DMS79 (cell line): ENCODE data around the gene SP100.
"Not testable (repeated sequence)": the region's sequence is repeated elsewhere in the genome, so short reads cannot be mapped to it uniquely, and the experiment has no call there.

Experiments used
- DNase-seq: peaks from one replicate; lab custom pipeline; 2025; lab: John Stamatoyannopoulos, UW

Gene SP100

GRCh38 chr2:230419181-230419580, 3.2 kb downstream of the SP100 start:
- DNase-seq = no peak

GRCh38 chr2:230422149-230422548, 6.1 kb downstream of the SP100 start:
- no peak for DNase-seq

DNA sequence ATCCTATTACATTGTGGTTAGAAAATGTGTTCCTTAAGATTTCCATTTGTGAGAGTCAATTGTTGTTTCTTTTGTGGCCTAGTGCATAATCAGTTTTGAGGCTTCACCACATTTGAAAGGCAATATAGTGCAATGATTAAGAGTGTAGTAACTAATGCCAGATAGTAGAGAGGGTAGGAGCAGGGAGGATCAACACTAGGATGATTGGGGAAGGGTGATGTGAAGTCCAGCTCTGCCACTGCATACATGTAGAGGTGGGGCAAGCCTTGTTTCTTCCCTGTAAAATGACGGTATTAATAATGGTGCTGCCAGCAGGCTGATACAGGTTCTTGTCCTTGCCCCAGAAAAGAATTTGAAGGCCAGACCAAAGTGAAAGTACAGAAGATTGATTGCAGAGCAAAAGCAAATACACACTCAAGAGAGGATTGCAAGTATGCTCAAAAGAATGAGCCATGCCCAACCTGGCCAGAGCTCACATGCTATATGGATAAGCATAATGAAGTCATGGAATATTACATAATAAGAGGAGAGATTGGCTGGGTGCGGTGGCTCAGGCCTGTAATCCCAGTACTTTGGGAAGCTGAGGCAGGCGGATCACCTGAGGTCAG, 8.0 kb downstream of the SP100 start:
- DNase-seq = no peak

- DNase-seq = no peak
Observed at GRCh38 chr2:230425377-230425776, 9.4 kb downstream of the SP100 start.

- no peak for DNase-seq
Observed at GRCh38 chr2:230429513-230429912, 13.5 kb downstream of the SP100 start.

DNA sequence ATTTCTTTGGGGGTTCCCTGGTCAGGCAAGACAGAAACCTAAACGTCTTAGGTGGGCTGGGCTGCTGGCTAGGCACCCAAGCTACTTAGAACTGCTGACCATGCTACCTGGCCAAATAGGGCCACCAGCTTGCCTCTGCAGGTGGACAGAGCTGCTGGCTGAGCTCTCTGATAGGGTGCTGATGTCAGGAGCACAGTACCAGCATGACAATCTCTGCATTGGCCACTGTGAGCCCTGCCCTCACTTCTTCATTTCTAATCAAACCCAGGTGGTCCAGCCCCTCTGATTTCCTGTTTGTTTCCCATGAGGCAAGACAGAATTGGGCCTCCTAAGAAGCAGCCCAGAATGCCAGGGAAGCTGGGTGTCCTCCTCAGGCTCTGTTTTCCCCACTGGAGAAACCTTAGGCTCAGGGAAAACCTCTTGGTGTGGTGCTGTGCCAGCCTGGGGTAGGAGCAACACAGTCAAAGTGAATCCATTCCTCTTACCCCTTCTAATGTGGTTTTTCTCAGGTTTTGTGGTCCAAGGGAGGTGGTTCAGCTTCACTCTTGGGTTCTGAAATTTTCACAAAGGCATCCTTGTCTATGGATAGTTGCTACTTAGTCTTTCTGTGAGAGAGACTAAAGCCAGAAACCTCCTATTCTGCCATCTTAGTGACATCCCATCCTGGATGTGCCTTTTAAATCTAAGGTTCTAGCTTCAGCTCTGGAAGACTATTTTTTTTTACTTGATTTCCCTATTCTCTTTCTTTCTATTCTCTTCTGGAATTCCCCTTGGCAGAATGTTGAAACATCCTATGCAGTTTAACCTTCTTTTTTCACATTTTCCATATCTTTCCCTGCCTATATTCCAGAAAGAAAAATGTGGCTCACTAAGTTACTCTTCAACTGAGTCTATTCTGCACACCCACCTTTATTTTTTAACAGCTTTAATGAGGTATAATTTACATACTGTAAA, 15.2 kb downstream of the SP100 start:
- DNase-seq = no peak

DNA sequence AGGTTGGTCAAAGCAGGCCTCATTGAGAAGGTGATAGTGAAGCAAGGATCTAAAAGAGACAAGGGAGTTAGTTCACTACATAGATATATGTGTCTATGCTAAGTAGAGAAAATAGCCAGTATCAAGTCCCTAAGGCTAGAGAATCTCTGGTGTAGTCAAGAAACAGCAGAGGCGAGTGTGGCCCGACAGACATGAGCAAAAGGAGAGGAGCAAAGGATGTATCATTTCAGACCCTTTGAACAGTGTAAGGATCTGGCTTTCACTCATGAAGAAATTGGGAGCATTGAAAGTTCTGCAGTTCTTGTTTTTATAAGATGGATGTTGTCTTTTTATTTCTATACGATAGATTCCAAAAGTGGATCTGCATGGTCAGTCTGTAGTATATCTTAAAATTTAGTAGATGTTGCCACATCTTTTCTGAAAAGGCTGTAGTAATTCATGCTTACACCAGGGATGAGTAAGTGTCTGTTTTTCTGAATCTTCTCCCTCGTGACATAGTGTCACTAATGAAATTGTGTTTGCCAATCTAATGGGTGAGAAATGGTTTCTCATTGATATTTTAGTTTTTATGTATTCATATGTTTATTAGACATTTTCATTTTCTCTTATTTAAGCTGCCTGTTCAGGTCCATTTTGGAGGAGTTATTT, 18.8 kb downstream of the SP100 start:
- DNase-seq = no peak

GRCh38 chr2:230435431-230435830, 19.4 kb downstream of the SP100 start:
- no peak for DNase-seq

DNA sequence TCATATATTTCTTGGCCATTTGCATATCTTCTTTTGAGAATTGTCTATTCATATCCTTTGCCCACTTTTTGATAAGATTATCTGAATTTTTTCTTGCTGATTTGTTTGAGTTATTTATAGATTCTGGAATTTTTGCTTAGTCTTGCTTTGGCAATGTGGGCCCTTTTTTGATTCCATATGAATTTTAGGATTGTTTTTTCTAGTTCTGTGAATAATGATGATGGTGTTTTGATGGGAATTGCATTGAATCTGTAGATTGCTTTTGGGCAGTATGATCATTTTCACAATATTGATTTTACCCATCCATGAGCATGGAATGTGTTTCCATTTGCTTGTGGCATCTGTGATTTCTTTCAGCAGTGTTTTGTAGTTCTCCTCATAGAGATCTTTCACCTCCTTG, 23.1 kb downstream of the SP100 start:
- DNase-seq = not testable (repeated sequence)

DNA sequence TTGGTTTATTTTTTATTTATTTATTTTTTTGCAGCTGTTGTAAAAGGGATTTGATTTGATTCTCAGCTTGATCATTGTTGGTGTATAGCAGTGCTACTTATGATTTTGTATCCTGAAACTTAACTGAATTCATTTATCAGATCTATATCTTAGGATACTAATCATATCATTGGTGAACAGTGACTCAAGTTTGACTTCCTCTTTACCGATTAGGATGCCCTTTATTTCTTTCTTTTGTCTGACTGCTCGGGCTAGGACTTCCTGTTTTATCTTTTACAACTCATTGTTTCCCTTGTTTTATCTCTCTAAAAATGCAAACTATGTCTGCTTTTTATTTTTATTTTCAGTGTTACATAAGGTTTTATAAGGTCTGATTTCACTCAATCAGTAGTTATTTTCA, 23.6 kb downstream of the SP100 start:
- DNase-seq = no peak

GRCh38 chr2:230441227-230441897, 25.4 kb downstream of the SP100 start:
- no peak for DNase-seq

GRCh38 chr2:230443541-230443940, 27.5 kb downstream of the SP100 start:
- DNase-seq = no peak

DNA sequence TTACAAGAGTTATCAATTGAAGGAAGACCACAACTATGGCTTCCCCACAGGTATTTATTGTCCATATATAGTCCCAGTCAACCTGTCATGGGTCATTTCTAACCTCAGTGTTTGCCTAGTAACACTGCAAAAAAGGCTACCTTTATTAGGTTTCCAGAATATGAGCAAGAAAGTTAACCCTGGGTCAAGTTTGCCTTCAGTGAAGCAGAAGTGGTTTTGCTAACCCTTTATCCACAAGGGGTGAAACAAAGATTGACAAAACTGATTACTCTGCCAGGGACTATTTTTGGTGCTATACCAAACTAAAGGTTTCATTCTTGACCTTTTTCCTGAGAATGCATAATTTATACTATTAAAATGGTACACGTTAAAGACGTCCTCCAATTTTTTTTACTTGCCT, 28.8 kb downstream of the SP100 start:
- DNase-seq = no peak

- DNase-seq = no peak
Observed at GRCh38 chr2:230447036-230447435, 31.0 kb downstream of the SP100 start.

GRCh38 chr2:230447455-230448451, 31.8 kb downstream of the SP100 start:
- DNase-seq = no peak

GRCh38 chr2:230449901-230450467, 34.0 kb downstream of the SP100 start:
- no peak for DNase-seq

- no peak for DNase-seq
Observed at GRCh38 chr2:230453006-230453405, 37.0 kb downstream of the SP100 start.

- DNase-seq = no peak
Observed at GRCh38 chr2:230455005-230455684, 39.1 kb downstream of the SP100 start.

DNA sequence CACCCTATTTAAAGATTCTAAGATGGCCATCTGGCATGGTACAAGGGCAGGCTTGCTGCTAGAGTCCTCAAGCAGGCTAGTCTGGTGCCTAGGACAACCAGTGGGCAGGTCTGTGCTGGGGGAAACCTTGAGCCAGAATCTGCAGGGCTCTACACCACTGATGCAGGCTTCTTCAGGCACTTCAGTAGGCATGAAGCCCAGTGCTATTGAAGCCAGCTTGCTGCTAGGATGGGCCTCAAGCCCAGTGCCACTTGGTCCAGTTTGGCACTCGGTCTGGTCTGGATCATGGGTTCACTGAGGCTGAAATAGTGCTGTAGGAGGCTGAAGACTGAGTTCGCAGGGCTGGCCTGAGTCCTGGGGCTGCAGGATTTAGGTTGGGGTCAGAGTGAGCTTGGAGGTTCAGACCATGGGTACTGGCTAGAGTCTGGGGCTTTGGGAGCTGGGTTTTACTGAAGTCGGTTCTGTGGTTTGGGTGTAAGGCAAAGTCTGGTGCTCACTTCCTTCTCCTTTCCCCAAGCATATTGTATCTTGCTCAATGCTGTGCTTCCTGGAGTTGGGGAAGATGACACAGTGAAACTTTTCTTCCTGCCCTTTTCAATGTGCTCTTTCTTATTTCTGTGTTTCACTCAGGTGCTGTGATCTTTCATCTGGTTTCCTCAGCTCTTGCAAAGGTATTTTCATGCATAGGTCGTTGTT, 41.2 kb downstream of the SP100 start:
- no peak for DNase-seq

- no peak for DNase-seq
Observed at GRCh38 chr2:230457793-230458192, 41.8 kb downstream of the SP100 start.
